LNCaP clone FGC (cell line): ENCODE data around the gene ABCD1.
A peak's percentile ranks its signal among the peaks of the same experiment; 100 is the strongest.

Experiments
- DNase-seq: peaks from one replicate; pipeline ENCODE4 v3.0.0-alpha.2; 2011; ENCODE audit warnings: low read depth
- H3K4me3 ChIP-seq: 2 replicates; pipeline ENCODE4 v1.5.1; 2011; ENCODE audit warnings: mild to moderate bottlenecking, low read depth, low read length, control low read depth
- TF ChIP-seq, protein P1 (sequence below): IDR thresholded peaks from 2 replicates; pipeline ENCODE4 v1.5.1; 2012; ENCODE audit warnings: mild to moderate bottlenecking; ENCODE audit not compliant: control insufficient read depth, insufficient read depth; ENCODE audit errors: extremely low read depth

ABCD1 gene

DNA sequence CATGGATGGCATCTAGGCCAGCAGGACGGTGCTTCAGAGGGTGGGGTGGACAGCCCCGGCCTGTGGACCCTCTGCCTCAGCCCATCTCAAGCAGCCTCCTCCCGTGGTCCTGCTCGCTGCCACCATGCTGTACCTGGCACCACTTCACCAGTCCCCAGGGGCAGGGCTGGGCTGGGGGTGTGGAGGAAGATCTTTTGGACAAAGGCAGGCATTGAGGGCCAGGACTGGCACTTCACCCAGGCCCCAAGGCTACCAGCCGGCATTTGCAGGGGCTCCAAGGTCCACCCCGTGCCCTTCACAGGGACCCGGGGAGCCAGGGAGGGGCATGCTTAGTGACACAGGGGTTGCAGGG is 40.1 kb downstream of the ABCD1 start:
- DNase-seq = no peak
- H3K4me3 ChIP-seq = peak overlapping the region; percentile 68
- TF ChIP-seq, protein P1, sequence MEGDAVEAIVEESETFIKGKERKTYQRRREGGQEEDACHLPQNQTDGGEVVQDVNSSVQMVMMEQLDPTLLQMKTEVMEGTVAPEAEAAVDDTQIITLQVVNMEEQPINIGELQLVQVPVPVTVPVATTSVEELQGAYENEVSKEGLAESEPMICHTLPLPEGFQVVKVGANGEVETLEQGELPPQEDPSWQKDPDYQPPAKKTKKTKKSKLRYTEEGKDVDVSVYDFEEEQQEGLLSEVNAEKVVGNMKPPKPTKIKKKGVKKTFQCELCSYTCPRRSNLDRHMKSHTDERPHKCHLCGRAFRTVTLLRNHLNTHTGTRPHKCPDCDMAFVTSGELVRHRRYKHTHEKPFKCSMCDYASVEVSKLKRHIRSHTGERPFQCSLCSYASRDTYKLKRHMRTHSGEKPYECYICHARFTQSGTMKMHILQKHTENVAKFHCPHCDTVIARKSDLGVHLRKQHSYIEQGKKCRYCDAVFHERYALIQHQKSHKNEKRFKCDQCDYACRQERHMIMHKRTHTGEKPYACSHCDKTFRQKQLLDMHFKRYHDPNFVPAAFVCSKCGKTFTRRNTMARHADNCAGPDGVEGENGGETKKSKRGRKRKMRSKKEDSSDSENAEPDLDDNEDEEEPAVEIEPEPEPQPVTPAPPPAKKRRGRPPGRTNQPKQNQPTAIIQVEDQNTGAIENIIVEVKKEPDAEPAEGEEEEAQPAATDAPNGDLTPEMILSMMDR = no peak

DNA sequence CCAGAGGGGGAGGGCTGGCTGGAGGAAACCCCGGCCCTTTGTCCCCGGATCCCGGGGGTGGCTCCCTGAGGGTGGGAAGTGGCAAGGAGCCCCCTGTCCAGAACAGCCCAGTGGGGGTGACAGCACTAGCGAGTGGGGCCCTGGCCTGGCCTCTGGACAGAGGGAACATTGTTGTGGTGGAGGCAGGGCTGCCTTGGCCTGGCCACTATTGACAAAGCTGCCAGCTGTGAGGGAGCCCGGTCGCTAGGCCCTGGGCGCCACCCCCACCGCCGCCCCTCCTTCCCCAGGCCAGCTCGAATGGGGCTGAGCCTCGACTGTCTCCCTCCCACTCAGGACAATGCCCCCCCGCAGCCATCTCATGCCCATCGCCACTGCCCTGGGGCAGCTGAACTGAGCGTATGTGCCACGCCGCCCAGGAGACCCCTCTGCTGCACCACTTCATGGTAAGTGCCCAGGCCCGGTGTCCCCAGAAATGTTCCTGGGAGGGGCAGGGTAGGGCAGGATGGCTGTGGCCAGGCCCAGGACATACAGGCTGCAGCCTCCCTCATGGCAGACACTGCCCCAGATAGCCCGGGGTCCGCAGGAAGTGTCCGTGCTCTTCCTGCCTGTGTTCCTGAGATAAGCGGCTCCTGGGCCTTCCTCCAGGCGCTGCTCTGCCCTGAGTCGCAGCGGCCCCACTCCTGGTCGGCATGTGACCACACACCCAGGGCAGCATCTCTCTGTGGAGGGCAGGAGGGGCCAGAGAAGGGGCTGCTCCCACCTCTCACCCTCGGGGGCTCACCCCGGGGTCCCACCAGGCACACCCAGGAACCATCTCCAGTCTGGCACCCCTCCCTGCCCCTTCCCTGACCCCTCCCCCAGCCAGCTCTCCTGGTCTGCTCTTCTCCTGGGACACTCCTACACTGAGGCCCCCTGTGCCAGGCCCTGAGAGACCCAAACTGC is 40.8 kb downstream of the ABCD1 start:
- DNase-seq = no peak

DNA sequence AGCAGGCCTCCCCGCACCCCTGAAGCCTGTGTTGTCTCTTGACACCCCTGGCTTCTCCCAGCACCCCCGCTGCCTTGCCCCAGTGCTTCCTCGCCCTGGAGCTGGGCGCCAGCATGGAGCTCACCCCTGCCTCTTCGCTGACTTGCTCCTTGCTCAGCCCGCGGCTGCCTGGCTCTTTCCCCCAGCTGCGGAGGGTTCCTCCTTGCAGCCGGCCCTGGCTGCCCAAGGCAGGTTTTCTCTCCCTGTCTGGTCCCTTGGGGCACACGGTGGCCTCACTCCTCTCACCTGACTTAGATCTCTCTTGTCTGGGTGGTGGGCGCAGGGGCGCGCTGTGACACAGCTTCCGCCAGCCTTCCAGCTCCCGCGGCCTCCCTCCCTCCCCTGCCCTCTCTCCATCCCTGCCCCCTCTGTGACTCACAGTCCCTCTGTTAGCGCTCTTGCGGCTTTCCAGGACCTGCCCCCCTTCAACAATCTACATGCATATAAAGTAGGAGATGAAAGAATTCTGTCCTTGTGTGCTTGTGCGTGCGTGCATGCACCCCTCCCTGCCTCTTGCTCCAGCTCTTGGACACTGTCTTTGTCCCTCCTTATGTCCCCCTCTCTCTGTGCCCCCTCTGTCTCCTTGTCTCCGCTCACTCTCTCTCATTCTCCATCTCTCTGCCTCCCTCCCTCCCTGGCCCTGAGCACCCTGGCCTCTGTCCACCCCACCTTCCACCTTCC is 41.6 kb downstream of the ABCD1 start:
- no peak overlapping the region for H3K4me3 ChIP-seq
- TF ChIP-seq, protein P1 = no peak
- no peak for DNase-seq

More for the DNA sequence above, 40.8 kb downstream of the ABCD1 start:
- TF ChIP-seq, protein P1 = no peak
- peak overlapping the region; percentile 68 for H3K4me3 ChIP-seq

DNA sequence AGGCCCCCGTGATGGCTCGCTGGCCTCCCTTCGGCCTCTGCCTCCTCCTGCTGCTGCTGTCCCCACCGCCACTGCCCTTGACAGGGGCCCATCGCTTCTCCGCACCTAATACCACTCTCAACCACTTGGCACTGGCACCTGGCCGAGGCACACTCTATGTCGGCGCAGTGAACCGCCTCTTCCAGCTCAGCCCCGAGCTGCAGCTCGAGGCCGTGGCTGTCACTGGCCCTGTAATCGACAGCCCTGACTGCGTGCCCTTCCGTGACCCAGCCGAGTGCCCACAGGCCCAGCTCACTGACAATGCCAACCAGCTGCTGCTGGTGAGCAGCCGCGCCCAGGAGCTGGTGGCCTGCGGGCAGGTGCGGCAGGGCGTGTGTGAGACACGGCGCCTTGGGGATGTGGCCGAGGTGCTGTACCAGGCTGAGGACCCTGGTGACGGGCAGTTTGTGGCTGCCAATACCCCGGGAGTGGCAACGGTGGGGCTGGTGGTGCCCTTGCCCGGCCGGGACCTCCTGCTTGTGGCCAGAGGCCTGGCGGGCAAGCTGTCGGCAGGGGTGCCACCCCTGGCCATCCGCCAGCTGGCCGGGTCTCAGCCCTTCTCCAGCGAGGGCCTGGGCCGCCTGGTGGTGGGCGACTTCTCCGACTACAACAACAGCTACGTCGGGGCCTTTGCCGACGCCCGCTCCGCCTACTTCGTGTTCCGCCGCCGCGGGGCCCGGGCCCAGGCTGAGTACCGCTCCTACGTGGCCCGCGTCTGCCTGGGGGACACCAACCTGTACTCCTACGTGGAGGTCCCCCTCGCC is 42.4 kb downstream of the ABCD1 start:
- TF ChIP-seq, protein P1 = no peak
- H3K4me3 ChIP-seq = no peak overlapping the region
- no peak for DNase-seq

DNA sequence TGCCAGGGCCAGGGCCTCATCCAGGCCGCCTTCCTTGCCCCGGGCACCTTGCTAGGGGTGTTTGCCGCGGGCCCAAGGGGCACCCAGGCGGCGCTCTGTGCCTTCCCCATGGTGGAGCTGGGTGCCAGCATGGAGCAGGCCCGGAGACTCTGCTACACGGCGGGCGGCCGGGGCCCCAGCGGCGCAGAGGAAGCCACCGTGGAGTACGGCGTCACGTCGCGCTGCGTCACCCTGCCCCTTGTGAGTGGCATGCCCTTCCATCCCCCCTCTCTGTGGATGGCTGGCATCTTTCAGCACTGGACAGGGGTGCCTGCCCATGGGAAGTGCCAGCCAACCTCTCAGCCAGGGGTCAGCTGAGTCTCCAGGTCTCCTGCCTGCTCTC is 43.0 kb downstream of the ABCD1 start:
- H3K4me3 ChIP-seq = no peak overlapping the region
- TF ChIP-seq, protein P1 = no peak
- DNase-seq = no peak

DNA sequence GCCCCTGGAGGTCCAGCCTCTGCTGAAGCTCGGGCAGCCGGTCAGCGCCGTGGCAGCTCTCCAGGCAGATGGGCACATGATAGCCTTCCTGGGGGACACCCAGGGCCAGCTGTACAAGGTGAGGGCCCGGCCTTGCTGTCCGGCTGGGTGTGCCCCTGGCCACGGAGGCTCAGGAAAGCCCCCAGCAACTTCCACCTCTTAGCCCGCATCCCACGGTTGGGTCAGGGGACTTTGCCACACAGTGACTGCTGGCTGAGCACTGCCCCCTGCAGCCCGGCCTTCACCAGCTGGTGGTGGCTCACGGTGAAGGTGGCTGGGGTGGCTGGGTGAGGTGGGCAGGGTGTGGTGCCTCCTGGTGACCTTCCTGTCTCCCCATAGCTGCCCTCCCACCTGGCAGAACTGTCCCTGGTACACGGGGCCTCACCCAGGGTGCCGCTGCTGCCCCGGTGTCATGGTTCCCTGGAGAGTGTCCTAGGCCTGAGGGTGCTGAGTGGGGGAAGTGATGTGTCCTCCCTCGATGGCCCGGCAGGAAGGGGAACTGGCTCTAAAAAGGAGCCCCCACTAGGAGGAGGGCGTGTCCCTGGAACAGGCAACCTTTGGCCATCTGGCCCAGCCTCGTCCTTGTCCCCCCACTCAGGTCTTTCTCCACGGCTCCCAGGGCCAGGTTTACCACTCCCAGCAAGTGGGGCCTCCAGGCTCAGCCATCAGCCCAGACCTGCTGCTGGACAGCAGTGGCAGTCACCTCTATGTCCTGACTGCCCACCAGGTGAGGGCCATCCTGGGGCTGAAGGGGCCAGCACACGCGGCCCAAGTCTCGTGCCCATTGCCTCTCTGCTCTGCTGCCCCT is 43.9 kb downstream of the ABCD1 start:
- DNase-seq = no peak
- TF ChIP-seq, protein P1 = no peak
- H3K4me3 ChIP-seq = no peak overlapping the region
